DND-41 (cell line): ENCODE data around the gene FUT9.

Source experiments
- CTCF ChIP-seq: IDR thresholded peaks from 2 replicates; pipeline ENCODE4 v1.5.1; 2012; ENCODE audit warnings: borderline replicate concordance, low read length, moderate library complexity, mild to moderate bottlenecking; ENCODE audit not compliant: poor library complexity, severe bottlenecking; ENCODE audit errors: extremely low read depth
- EZH2 ChIP-seq: IDR thresholded peaks from 3 replicates; pipeline ENCODE4 v1.6.1; 2012; ENCODE audit warnings: borderline replicate concordance, low read depth, mild to moderate bottlenecking, moderate library complexity, low read length, inconsistent platforms; ENCODE audit not compliant: severe bottlenecking

DNA sequence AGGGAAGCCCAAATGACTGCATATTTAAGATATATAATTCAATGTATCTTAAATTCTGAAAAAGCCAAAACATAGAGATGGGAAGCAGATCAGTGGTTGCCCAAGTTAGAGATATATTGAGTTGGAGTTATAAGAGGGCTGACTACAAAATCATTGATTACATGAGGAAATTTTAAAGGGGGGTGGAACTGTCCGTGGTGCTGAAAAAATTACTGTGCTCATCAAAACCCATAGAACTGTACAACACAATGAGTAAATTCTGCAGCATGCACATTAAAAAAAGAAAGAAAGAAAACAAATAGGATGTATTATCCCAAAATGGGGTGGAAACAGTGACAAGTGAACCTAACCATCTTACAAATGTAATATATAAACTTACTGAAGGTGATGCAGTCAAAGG lies 100.9 kb downstream of the FUT9 start:
- TF ChIP-seq CTCF, result no peak
- no peak for TF ChIP-seq EZH2
